HepG2 (cell line): ENCODE results near the gene LIMD2. TPM values are rescaled to one million over a fixed set of nuclear protein-coding genes. Genes with fewer than 3 reads are reported as not detected.

ENCODE experiments used
- ATAC-seq: fragments of 200-7000 bp; cut with Tn5 transposase; 3 replicates; pipeline ENCODE4 v1.9.1; 2020; ENCODE audit warnings: mild to moderate bottlenecking, moderate library complexity
- BruUV-seq: library from RNA; stranded (reverse); fragments of 400-500 nt; replicated peaks from 2 replicates; lab custom pipeline; 2021; lab: Mats Ljungman, UMichigan
- CTCF ChIA-PET: fragments of 300-600 bp; formaldehyde crosslinking; extraction: SDS; loops from one replicate; lab custom pipeline; 2021; ENCODE audit warnings: low total read pairs, inconsistent platforms, low intra/inter-chr PET ratio; lab: Yijun Ruan, JAX
- POLR2A ChIA-PET: fragments of 350-600 bp; sonication (Branson Sonifier 250); formaldehyde crosslinking; loops from one replicate; lab custom pipeline; 2020; ENCODE audit warnings: antibody characterized with exemption, inconsistent platforms; lab: Yijun Ruan, JAX
- DNase-seq: peaks from one replicate; pipeline ENCODE4 v3.0.0-alpha.2; 2015; ENCODE audit warnings: low spot score
- FAIRE-seq: peaks from 3 replicates; lab custom pipeline; 2011; peaks lifted over from hg19 to GRCh38; lab: Jason Lieb, UNC
- H2AFZ ChIP-seq: one replicate; pipeline ENCODE4 v1.6.1; 2011; ENCODE audit warnings: low read length, inconsistent platforms
- H3K27ac ChIP-seq: fragments of 300-600 bp; 3 replicates; pipeline ENCODE4 v1.8.0; 2011; ENCODE audit warnings: mixed run types, mild to moderate bottlenecking, mixed read lengths, low read length, inconsistent platforms; ENCODE audit not compliant: insufficient read depth; ENCODE audit errors: extremely low read length
- H3K27me3 ChIP-seq, 2 experiments: fragments of 200-600 bp in 1 of 2; 2 replicates in 1 of 2; 3 replicates in 1 of 2; pipeline versions ENCODE4 v1.6.0 to v1.8.0; 2011; ENCODE audit warnings: low read length in 2 of 2, mild to moderate bottlenecking in 2 of 2, moderate library complexity in 2 of 2, inconsistent platforms in 1 of 2; ENCODE audit not compliant: insufficient read depth in 2 of 2, control insufficient read depth in 1 of 2
- H3K36me3 ChIP-seq, 2 experiments: fragments of 200-600 bp in 1 of 2; replicated peaks in 1 of 2; 2 replicates in 1 of 2; 3 replicates in 1 of 2; pipeline versions ENCODE4 v1.5.1 to v1.8.0; 2011; ENCODE audit warnings: low read length in 2 of 2, inconsistent platforms in 1 of 2; ENCODE audit not compliant: insufficient read depth in 2 of 2, control insufficient read depth in 1 of 2
- H3K4me1 ChIP-seq: 2 replicates; pipeline ENCODE4 v1.5.1; 2012; ENCODE audit warnings: low read length, inconsistent platforms; ENCODE audit not compliant: insufficient read depth
- H3K4me2 ChIP-seq: 2 replicates; pipeline ENCODE4 v1.6.0; 2011; ENCODE audit warnings: low read depth, low read length, inconsistent platforms
- H3K4me3 ChIP-seq, 3 experiments: fragments of 200-600 bp in 1 of 3; sonication (generic), shearing (Covaris generic) in 1 of 3; replicated peaks in 1 of 3; 2 replicates each; pipeline ENCODE4 v1.5.1; 2011 to 2016; ENCODE audit warnings: low read length in 3 of 3, inconsistent platforms in 2 of 3, low read depth in 2 of 3, mild to moderate bottlenecking in 2 of 3, control low read depth in 1 of 3, mixed read lengths in 1 of 3; ENCODE audit not compliant: insufficient read depth in 1 of 3
- H3K79me2 ChIP-seq: one replicate; pipeline ENCODE4 v1.6.1; 2011; ENCODE audit warnings: low read length, inconsistent platforms; ENCODE audit not compliant: insufficient read depth
- H3K9ac ChIP-seq: 2 replicates; pipeline ENCODE4 v1.6.0; 2011; ENCODE audit warnings: mild to moderate bottlenecking, low read depth, low read length, inconsistent platforms; ENCODE audit not compliant: insufficient read depth
- H3K9me3 ChIP-seq: 2 replicates; pipeline ENCODE4 v1.5.1; 2012; ENCODE audit warnings: mild to moderate bottlenecking, low read length
- H4K20me1 ChIP-seq: 2 replicates; pipeline ENCODE4 v1.6.0; 2011; ENCODE audit warnings: inconsistent platforms, mild to moderate bottlenecking, low read length, moderate library complexity; ENCODE audit not compliant: insufficient read depth
- FOXK2 ChIP-seq: fragments of 450-650 bp; IDR thresholded peaks from 2 replicates; pipeline ENCODE4 v1.6.1; 2016
- GATA4 ChIP-seq: sonication (generic); IDR thresholded peaks from 2 replicates; pipeline ENCODE4 v1.6.1; 2016; ENCODE audit warnings: antibody characterized with exemption, low read depth, borderline replicate concordance
- POLR2A ChIP-seq, 2 experiments: IDR thresholded peaks; 2 replicates each; pipeline ENCODE4 v1.6.1; 2011; ENCODE audit warnings: low read depth in 2 of 2, low read length in 2 of 2, mild to moderate bottlenecking in 1 of 2, moderate library complexity in 1 of 2; ENCODE audit not compliant: insufficient read depth in 1 of 2
- SALL1 ChIP-seq: sonication (generic); formaldehyde crosslinking; IDR thresholded peaks from 2 replicates; pipeline ENCODE4 v1.8.0; 2022; ENCODE audit warnings: mild to moderate bottlenecking, missing genetic modification reagents
- SP4 ChIP-seq: sonication (generic); formaldehyde crosslinking; IDR thresholded peaks from 2 replicates; pipeline ENCODE4 v1.8.1; 2023; ENCODE audit warnings: mild to moderate bottlenecking, missing genetic modification reagents
- STAG1 ChIP-seq: sonication (generic); formaldehyde crosslinking; IDR thresholded peaks from 2 replicates; pipeline ENCODE4 v1.4.0; 2020; ENCODE audit warnings: missing genetic modification reagents
- ZBTB8A ChIP-seq: sonication (generic); formaldehyde crosslinking; IDR thresholded peaks from 2 replicates; pipeline ENCODE4 v1.4.0; 2020; ENCODE audit warnings: mild to moderate bottlenecking, low read depth, missing genetic modification reagents, borderline replicate concordance
- ZNF260 ChIP-seq: sonication (generic); formaldehyde crosslinking; IDR thresholded peaks from 2 replicates; pipeline ENCODE4 v1.4.0; 2020; ENCODE audit warnings: missing genetic modification reagents, low read depth, mild to moderate bottlenecking, borderline replicate concordance
- ZNF431 ChIP-seq: sonication (generic); formaldehyde crosslinking; IDR thresholded peaks from 2 replicates; pipeline ENCODE4 v1.9.0; 2022; ENCODE audit warnings: missing genetic modification reagents, low read depth, mild to moderate bottlenecking, borderline replicate concordance
- ZSCAN25 ChIP-seq: sonication (generic); formaldehyde crosslinking; IDR thresholded peaks from 2 replicates; pipeline ENCODE4 v1.8.0; 2022; ENCODE audit warnings: mild to moderate bottlenecking, missing genetic modification reagents
- ZSCAN9 ChIP-seq: IDR thresholded peaks from 2 replicates; pipeline ENCODE4 v1.6.1; 2016; ENCODE audit warnings: borderline replicate concordance
- WGBS: methylation state at CpG from one replicate; pipeline ENCODE4 v1.1.6; 2017; ENCODE audit warnings: low lambda C conversion rate; 5-methylcytosine and 5-hydroxymethylcytosine counted together
- in situ Hi-C: cut with HindIII; loops from 2 replicates; pipeline ENCODE4 v1.10.0; 2017; ENCODE audit warnings: low pct_unique_long_range_greater_than_20kb; ENCODE audit not compliant: extremely low pct_ligation_motif_present
- intact Hi-C: fragments of 100-400 bp; cut with micrococcal nuclease; formaldehyde crosslinking; loops from one replicate; pipeline ENCODE4 v1.10.0; 2022; ENCODE audit not compliant: unreplicated experiment
- polyA plus RNA-seq, 8 experiments: library from polyadenylated mRNA; depleted of rRNA in 3 of 8; stranded (reverse) in 7 of 8; unstranded in 1 of 8; fragments of >200 nt; fragmentation: Illumina TruSeq in 4 of 8; extraction: Trizol in 4 of 8; gene quantifications; 2 replicates each; pipeline versions ENCODE4 v1.2.1 to v1.2.3, GENCODE V29; 2011 to 2016; ENCODE audit warnings: low read depth in 4 of 8, missing spikeins in 1 of 8, mixed read lengths in 1 of 8; ENCODE audit not compliant: insufficient read depth in 1 of 8
- total RNA-seq, 5 experiments: library from RNA; depleted of rRNA; stranded (reverse); fragments of >200 nt; fragmentation: Illumina TruSeq; extraction: Trizol; gene quantifications; 2 replicates each; pipeline ENCODE4 v1.2.3, GENCODE V29; 2016; ENCODE audit warnings: low read depth in 1 of 5
- TF ChIP-seq, protein P1 (sequence below): IDR thresholded peaks from 2 replicates; pipeline ENCODE4 v1.6.1; 2016; ENCODE audit warnings: mild to moderate bottlenecking
- TF ChIP-seq, protein P2 (sequence below): sonication (generic); formaldehyde crosslinking; IDR thresholded peaks from 2 replicates; pipeline ENCODE4 v1.8.0; 2022; ENCODE audit warnings: mild to moderate bottlenecking, missing genetic modification reagents, borderline replicate concordance
- TF ChIP-seq, protein P3 (sequence below): sonication (generic); formaldehyde crosslinking; IDR thresholded peaks from 2 replicates; pipeline ENCODE4 v1.5.1; 2020; ENCODE audit warnings: mild to moderate bottlenecking, missing genetic modification reagents, moderate library complexity

LIMD2 gene
- total and polyA plus RNA-seq, 2 of the 13 experiments (the other 11 are each of a cell fraction or from before 2014, with no cell fraction given) = 9.0 to 20.8 TPM

DNA sequence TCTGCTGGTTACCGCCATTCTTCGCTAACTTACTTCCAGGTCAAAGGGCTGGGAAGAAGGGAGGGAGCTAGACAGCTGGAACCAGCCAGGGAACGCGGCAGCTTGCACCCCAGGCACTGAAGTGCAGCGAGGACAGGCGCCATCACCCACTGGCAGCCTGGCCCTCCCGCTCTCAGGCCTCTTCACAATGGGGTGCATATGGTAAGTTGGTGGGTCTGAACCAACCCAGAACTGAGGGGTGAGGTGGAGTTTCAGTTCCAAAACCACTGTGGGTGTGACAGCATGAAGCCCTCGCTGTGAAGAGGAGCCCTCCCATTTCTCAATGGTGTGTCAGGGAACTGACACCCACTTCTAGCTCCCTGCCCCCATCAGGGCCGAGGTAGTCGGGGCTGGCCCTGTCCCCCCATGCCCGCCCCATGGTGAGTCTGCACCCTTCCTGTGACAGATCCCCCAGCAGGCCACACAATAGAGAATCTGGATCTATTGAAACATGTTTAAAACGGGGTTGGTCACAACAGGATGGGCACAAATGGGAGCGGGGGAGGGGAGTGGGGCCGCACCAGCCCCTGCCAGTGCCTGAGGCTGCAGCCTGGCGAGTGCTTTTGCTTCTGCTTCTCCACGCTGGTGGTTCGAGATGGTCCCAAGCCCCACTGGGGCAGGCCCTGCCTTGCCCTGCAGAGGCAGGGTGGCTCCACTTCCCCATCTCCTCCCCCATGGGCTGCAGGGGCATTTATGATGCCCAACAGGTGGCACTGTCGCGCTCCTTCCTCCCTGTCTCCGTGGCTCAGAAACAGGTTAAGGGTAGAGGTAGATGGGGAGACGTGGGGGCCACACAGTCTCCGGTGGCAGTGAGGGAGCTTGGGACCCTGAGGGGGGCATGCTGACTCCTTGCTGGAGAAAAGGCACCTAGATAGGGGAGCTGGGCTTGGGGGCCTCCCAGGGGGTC is 2.3 kb downstream of the LIMD2 start (continued):
- TF ChIP-seq SP4 (CRISPR knock-in tag) = no peak

DNA sequence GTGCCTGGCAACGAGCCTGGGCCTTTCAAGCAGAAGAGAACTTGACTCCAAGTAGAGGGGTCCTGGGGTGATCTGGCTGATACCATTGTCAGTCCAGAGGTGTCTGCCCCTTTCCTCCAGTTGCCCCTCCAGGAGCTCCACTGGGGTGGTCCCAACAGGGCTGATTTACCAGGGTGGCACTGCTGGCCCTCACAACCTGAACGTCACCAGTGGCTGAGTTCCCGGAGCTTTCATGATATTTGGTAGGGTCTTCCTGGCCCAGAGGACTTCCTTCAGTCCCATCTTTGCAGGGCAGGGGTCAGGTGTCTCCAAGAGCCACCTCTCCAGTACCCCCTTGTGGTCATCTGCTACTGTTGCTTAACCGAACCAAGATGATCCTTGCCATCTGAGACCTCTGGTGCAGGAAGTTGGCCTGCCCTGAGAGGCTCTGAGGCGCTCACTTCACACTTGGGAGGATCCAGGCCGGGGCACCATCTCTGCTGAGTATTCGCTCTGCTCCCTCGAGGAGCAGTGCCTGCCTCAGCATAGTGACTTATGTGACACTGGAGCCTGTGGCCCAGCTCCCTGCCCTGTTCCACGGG is 3.5 kb downstream of the LIMD2 start:
- FAIRE-seq = peak; percentile 83
- peaks cover 18% of the 10 kb centered on the region for H3K4me1 ChIP-seq
- no peaks in the 10 kb centered on the region for H3K79me2 ChIP-seq
- no peak overlapping the region for H3K4me2 ChIP-seq
- WGBS = 83% methylated on average over 9 of the region's 9 CpGs
- H3K27me3 ChIP-seq = no peaks in the 10 kb centered on the region
- peak; percentile 59 for DNase-seq
- H3K27ac ChIP-seq = no peak overlapping the region
- in situ Hi-C loops (loop anchor here (10.0 kb wide), 1 partner anchor 272 kb away; no protein-coding TSS in a partner anchor), intact Hi-C loops (loop anchor here (5.0 kb wide), 1 partner anchor 274 kb away; no protein-coding TSS in a partner anchor)
- ATAC-seq = peak; percentile 11
- ChIA-PET POLR2A (no interaction called here), CTCF (interaction anchor here (1.3 kb wide), 1 partner anchor 271 kb away, joined by 9 read pairs; no protein-coding TSS in a partner anchor)
- H2AFZ ChIP-seq = no peak overlapping the region
- no peak overlapping the region for H3K4me3 ChIP-seq
- H3K9ac ChIP-seq = no peak overlapping the region
- H4K20me1 ChIP-seq = no peaks in the 10 kb centered on the region
- peaks cover 10 to 15% of the 10 kb centered on the region in 2 experiments for H3K36me3 ChIP-seq
- H3K9me3 ChIP-seq = no peaks in the 10 kb centered on the region
- no TSS peak for BruUV-seq
- TF ChIP-seq, protein P1, sequence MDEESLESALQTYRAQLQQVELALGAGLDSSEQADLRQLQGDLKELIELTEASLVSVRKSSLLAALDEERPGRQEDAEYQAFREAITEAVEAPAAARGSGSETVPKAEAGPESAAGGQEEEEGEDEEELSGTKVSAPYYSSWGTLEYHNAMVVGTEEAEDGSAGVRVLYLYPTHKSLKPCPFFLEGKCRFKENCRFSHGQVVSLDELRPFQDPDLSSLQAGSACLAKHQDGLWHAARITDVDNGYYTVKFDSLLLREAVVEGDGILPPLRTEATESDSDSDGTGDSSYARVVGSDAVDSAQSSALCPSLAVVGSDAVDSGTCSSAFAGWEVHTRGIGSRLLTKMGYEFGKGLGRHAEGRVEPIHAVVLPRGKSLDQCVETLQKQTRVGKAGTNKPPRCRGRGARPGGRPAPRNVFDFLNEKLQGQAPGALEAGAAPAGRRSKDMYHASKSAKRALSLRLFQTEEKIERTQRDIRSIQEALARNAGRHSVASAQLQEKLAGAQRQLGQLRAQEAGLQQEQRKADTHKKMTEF = 0 out of 2 replicates have a peak, but pooled peaks have one; percentile 21
- no peak for TF ChIP-seq FOXK2
- TF ChIP-seq ZBTB8A = no peak
- TF ChIP-seq GATA4 = no peak
- peak; percentile 39 for TF ChIP-seq SALL1 (CRISPR knock-in tag)
- no peak for TF ChIP-seq ZNF431
- TF ChIP-seq, protein P2, sequence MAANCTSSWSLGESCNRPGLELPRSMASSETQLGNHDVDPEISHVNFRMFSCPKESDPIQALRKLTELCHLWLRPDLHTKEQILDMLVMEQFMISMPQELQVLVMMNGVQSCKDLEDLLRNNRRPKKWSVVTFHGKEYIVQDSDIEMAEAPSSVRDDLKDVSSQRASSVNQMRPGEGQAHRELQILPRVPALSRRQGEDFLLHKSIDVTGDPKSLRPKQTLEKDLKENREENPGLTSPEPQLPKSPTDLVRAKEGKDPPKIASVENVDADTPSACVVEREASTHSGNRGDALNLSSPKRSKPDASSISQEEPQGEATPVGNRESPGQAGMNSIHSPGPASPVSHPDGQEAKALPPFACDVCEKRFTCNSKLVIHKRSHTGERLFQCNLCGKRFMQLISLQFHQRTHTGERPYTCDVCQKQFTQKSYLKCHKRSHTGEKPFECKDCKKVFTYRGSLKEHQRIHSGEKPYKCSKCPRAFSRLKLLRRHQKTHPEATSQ (CRISPR knock-in tag) = no peak
- TF ChIP-seq STAG1 (CRISPR knock-in tag) = peak; percentile 52
- TF ChIP-seq ZSCAN25 (CRISPR knock-in tag) = 0 out of 2 replicates have a peak, but pooled peaks have one; percentile 36
- no peak for TF ChIP-seq ZSCAN9 (CRISPR knock-in tag)
- no peak for TF ChIP-seq ZNF260 (CRISPR knock-in tag)
- TF ChIP-seq POLR2A (IDR thresholded peaks at IDR 0.05; ENCODE audit: insufficient read depth in 1 of 2, low read depth in 2 of 2, low read length in 2 of 2) = peak in 1 of 2 experiments; percentile 53; a peak in 1 of 4 replicates
- TF ChIP-seq, protein P3, sequence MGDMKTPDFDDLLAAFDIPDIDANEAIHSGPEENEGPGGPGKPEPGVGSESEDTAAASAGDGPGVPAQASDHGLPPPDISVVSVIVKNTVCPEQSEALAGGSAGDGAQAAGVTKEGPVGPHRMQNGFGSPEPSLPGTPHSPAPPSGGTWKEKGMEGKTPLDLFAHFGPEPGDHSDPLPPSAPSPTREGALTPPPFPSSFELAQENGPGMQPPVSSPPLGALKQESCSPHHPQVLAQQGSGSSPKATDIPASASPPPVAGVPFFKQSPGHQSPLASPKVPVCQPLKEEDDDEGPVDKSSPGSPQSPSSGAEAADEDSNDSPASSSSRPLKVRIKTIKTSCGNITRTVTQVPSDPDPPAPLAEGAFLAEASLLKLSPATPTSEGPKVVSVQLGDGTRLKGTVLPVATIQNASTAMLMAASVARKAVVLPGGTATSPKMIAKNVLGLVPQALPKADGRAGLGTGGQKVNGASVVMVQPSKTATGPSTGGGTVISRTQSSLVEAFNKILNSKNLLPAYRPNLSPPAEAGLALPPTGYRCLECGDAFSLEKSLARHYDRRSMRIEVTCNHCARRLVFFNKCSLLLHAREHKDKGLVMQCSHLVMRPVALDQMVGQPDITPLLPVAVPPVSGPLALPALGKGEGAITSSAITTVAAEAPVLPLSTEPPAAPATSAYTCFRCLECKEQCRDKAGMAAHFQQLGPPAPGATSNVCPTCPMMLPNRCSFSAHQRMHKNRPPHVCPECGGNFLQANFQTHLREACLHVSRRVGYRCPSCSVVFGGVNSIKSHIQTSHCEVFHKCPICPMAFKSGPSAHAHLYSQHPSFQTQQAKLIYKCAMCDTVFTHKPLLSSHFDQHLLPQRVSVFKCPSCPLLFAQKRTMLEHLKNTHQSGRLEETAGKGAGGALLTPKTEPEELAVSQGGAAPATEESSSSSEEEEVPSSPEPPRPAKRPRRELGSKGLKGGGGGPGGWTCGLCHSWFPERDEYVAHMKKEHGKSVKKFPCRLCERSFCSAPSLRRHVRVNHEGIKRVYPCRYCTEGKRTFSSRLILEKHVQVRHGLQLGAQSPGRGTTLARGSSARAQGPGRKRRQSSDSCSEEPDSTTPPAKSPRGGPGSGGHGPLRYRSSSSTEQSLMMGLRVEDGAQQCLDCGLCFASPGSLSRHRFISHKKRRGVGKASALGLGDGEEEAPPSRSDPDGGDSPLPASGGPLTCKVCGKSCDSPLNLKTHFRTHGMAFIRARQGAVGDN (CRISPR knock-in tag) = 0 out of 2 replicates have a peak, but pooled peaks have one; percentile 21
